Testis (tissue), 2 donors: ENCODE data around the gene MGAT5.

Experiments used
- POLR2A ChIP-seq: fragments of 450-650 bp; IDR thresholded peaks from one replicate; pipeline ENCODE4 v1.6.1; 2017; ENCODE audit warnings: antibody characterized with exemption, mild to moderate bottlenecking, moderate library complexity
- TF ChIP-seq, protein P1 (sequence below), 3 experiments: fragments of 450-650 bp in 2 of 3; fragments of 200-600 bp in 1 of 3; sonication (generic) in 1 of 3; IDR thresholded peaks; one replicate each; pipeline ENCODE4 v1.5.1; 2016 to 2019; ENCODE audit warnings: antibody characterized with exemption in 3 of 3, mild to moderate bottlenecking in 2 of 3, moderate library complexity in 1 of 3

DNA sequence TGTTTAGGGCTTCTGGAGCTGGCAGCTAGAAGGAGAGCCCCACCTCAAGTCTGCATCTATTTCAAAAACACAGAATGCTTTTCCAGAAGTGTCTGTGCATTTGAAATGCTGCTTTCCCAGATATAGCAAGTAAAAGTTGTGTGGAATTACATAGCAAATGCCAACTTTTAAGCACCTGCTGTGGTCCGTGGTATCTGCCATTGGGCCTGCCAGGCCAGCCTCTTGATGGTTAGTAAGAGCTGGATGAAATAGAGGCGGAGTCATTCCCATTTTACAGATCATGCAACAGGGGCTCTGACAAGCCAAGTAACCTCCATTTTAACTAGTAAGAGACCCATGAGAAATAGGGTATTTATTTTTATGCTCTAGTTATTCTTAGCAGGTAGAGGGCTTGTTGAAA, 61.6 kb downstream of the MGAT5 start:
- TF ChIP-seq POLR2A = no peak
- TF ChIP-seq, protein P1, sequence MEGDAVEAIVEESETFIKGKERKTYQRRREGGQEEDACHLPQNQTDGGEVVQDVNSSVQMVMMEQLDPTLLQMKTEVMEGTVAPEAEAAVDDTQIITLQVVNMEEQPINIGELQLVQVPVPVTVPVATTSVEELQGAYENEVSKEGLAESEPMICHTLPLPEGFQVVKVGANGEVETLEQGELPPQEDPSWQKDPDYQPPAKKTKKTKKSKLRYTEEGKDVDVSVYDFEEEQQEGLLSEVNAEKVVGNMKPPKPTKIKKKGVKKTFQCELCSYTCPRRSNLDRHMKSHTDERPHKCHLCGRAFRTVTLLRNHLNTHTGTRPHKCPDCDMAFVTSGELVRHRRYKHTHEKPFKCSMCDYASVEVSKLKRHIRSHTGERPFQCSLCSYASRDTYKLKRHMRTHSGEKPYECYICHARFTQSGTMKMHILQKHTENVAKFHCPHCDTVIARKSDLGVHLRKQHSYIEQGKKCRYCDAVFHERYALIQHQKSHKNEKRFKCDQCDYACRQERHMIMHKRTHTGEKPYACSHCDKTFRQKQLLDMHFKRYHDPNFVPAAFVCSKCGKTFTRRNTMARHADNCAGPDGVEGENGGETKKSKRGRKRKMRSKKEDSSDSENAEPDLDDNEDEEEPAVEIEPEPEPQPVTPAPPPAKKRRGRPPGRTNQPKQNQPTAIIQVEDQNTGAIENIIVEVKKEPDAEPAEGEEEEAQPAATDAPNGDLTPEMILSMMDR (IDR thresholded peaks at IDR 0.05) = no peak
